BJ (cell line): Measurements from ENCODE around the gene RNF19B. TPM values are rescaled to one million over a fixed set of nuclear protein-coding genes. Genes with fewer than 3 reads are reported as not detected.

Experiments
- CTCF ChIA-PET: fragments of 350-600 bp; formaldehyde crosslinking; extraction: SDS; loops from one replicate; lab custom pipeline; 2021; ENCODE audit warnings: antibody characterized with exemption, inconsistent platforms; lab: Yijun Ruan, JAX
- POLR2A ChIA-PET: fragments of 300-600 bp; sonication (Branson Sonifier 250); formaldehyde crosslinking; extraction: SDS; loops from one replicate; lab custom pipeline; 2021; ENCODE audit warnings: antibody characterized with exemption; lab: Charles Lee
- DNase-seq: peaks from one replicate; pipeline ENCODE4 v3.0.0-alpha.2; 2011; ENCODE audit warnings: low read depth
- H3K27me3 ChIP-seq: 2 replicates; pipeline ENCODE4 v1.6.0; 2011; ENCODE audit warnings: low read length; ENCODE audit not compliant: control insufficient read depth, insufficient read depth
- H3K36me3 ChIP-seq: 2 replicates; pipeline ENCODE4 v1.5.1; 2011; ENCODE audit warnings: low read length; ENCODE audit not compliant: control insufficient read depth, insufficient read depth
- H3K4me3 ChIP-seq: 2 replicates; pipeline ENCODE4 v1.5.1; 2011; ENCODE audit warnings: low read depth, mild to moderate bottlenecking, control low read depth, low read length
- polyA plus RNA-seq: library from polyadenylated mRNA; depleted of rRNA; stranded (reverse); fragments of >200 nt; gene quantifications from 2 replicates; pipeline ENCODE4 v1.2.3, GENCODE V29; 2011
- TF ChIP-seq, protein P1 (sequence below): IDR thresholded peaks from 2 replicates; pipeline ENCODE4 v1.5.1; 2011; ENCODE audit warnings: low read depth, mild to moderate bottlenecking, control low read depth, inconsistent platforms, low read length, moderate library complexity; ENCODE audit not compliant: insufficient read depth

Gene RNF19B
- polyA plus RNA-seq, 1 experiment: 8.2 TPM

DNA sequence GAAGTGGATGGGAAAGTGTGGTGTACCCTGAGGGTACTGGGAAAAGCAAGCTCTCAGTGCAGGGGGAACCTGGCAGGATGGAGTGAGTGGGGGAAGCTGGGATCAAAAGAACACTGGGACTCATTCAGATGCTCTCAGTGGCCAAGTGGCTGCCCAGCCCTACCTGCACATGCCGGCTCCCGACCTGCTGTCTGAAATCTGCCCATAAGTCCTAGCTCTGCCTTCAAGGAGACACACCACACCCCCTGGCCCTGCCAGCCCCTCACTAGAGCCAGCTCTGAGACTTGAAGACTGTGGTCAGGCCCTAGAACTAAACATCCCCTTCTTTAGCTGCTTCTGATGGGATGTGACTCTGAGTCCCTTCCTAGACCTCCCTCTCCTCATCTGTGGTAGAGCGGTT is 65.7 kb downstream of the RNF19B start:
- ChIA-PET CTCF (interaction anchor here (0.6 to 2.1 kb wide), 5 partner anchors 8 to 187 kb away, joined by 3 to 6 read pairs (median 4); no protein-coding TSS in a partner anchor), POLR2A (no interaction called here)
- DNase-seq: no peak
- TF ChIP-seq, protein P1, sequence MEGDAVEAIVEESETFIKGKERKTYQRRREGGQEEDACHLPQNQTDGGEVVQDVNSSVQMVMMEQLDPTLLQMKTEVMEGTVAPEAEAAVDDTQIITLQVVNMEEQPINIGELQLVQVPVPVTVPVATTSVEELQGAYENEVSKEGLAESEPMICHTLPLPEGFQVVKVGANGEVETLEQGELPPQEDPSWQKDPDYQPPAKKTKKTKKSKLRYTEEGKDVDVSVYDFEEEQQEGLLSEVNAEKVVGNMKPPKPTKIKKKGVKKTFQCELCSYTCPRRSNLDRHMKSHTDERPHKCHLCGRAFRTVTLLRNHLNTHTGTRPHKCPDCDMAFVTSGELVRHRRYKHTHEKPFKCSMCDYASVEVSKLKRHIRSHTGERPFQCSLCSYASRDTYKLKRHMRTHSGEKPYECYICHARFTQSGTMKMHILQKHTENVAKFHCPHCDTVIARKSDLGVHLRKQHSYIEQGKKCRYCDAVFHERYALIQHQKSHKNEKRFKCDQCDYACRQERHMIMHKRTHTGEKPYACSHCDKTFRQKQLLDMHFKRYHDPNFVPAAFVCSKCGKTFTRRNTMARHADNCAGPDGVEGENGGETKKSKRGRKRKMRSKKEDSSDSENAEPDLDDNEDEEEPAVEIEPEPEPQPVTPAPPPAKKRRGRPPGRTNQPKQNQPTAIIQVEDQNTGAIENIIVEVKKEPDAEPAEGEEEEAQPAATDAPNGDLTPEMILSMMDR: no peak
- H3K27me3 ChIP-seq: no peaks in the 10 kb centered on the region; the same call in 1 of the 2 replicates
- no peaks in the 10 kb centered on the region; the same call in 1 of the 2 replicates for H3K36me3 ChIP-seq
- H3K4me3 ChIP-seq: no peak overlapping the region

DNA sequence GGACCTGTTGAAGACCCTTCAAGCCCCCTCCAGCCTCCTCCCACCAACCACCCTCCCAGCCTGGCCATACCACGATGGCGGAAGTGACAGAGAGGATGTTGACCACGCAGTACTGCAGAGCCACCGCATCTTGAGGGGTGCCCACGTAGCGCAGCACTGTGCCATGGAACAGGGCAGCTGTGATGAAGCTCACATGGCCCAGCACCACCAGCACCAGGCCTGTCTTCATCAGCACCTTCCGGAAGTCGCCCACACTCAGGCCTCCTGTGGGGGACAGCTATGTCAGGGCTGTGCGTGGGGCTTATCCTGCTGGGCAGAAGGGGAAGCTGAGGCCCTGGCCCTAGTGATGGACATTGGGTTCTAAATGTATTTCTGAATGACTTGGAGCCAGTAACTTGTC is 66.6 kb downstream of the RNF19B start:
- no peak for DNase-seq
- Histone ChIP-seq H3K36me3 (no peaks in the 10 kb centered on the region; the same call in 1 of the 2 replicates), H3K4me3 (no peak overlapping the region), H3K27me3 (no peaks in the 10 kb centered on the region; the same call in 1 of the 2 replicates)
- TF ChIP-seq, protein P1: no peak
- ChIA-PET CTCF (interaction anchor here (1.5 to 1.7 kb wide), 3 partner anchors 25 to 189 kb away, joined by 3 to 6 read pairs (median 4); no protein-coding TSS in a partner anchor), POLR2A (no interaction called here)

- no peaks in the 10 kb centered on the region; the same call in 1 of the 2 replicates for H3K36me3 ChIP-seq
- DNase-seq: no peak
- ChIA-PET CTCF (interaction anchor here (0.6 to 1.5 kb wide), 4 partner anchors 19 to 189 kb away, joined by 3 to 6 read pairs (median 3); no protein-coding TSS in a partner anchor), POLR2A (no interaction called here)
- no peak overlapping the region for H3K4me3 ChIP-seq
- peaks cover 1% of the 10 kb centered on the region for H3K27me3 ChIP-seq
- TF ChIP-seq, protein P1: no peak
Observed at GRCh38 chr1:32897082-32898049, 67.2 kb downstream of the RNF19B start.

- Histone ChIP-seq H3K36me3 (no peaks in the 10 kb centered on the region; the same call in 1 of the 2 replicates), H3K4me3 (no peak overlapping the region), H3K27me3 (peaks cover 3% of the 10 kb centered on the region)
- TF ChIP-seq, protein P1: no peak
- ChIA-PET POLR2A (no interaction called here), CTCF (interaction anchor here (1.0 kb wide), 1 partner anchor 18 kb away, joined by 3 read pairs; no protein-coding TSS in a partner anchor)
- no peak for DNase-seq
Observed at GRCh38 chr1:32896451-32896850, 68.2 kb downstream of the RNF19B start.
